MM.1S (cell line): Measurements from ENCODE around the gene THTPA.

ENCODE experiments used
- EZH2 ChIP-seq: fragments of 300-600 bp; sonication (generic); optimal IDR thresholded peaks from 2 replicates; pipeline ENCODE3; 2017; ENCODE audit warnings: low read depth, mild to moderate bottlenecking, antibody characterized with exemption, low read length, mixed read lengths
- EZH2phosphoT487 ChIP-seq: fragments of 300-600 bp; sonication (generic); IDR thresholded peaks from 2 replicates; pipeline ENCODE4 v1.6.1; 2018; ENCODE audit warnings: antibody characterized with exemption, low read length
- TF ChIP-seq, protein P1 (sequence below): fragments of 300-600 bp; sonication (generic); IDR thresholded peaks from 2 replicates; pipeline ENCODE4 v1.5.1; 2016; ENCODE audit warnings: antibody characterized with exemption, low read length, mixed read lengths

DNA sequence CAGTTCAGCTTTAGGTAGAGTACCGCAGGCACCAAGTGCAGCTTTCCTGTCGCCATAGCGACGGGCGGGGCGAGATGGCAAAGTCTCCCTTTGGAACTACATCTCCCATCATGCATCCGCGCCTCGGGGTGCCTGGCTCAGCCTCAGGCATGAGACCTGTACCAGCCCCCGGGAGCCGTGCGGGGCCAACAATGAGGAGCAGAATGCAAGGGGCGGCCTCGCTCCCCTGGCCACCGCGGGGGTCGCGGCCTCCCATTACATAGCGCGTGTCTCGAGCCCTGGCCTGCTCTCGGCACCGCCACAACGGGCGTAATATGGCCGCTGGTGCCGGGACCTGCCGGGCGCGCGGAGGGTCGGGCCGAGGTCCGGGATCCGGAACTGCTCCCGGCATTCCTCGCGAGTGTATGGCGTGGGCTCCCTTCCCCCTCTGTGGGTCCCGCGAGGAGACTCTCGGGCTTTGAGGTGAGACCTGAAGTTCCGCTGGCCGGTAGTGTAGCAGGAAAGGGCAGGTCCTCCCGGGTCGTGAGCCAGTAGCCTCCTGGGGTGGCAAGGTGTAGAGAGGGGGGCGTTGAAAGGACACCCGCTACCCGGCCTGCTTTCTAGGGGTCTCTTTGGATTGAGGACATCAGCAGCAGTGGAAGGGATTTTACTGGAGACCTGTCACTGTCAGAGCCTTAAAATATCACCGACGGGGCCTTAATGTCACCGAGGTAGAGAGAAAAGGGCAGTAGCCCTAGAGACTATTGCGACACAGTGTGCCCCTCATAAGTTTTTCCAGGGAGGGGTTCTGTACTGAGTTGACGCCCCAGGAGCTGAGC, at the start of gene THTPA:
- TF ChIP-seq EZH2 (no peak), EZH2phosphoT487 (no peak)
- TF ChIP-seq, protein P1, sequence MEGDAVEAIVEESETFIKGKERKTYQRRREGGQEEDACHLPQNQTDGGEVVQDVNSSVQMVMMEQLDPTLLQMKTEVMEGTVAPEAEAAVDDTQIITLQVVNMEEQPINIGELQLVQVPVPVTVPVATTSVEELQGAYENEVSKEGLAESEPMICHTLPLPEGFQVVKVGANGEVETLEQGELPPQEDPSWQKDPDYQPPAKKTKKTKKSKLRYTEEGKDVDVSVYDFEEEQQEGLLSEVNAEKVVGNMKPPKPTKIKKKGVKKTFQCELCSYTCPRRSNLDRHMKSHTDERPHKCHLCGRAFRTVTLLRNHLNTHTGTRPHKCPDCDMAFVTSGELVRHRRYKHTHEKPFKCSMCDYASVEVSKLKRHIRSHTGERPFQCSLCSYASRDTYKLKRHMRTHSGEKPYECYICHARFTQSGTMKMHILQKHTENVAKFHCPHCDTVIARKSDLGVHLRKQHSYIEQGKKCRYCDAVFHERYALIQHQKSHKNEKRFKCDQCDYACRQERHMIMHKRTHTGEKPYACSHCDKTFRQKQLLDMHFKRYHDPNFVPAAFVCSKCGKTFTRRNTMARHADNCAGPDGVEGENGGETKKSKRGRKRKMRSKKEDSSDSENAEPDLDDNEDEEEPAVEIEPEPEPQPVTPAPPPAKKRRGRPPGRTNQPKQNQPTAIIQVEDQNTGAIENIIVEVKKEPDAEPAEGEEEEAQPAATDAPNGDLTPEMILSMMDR, result no peak
